HCT116 (cell line): ENCODE results near the gene AP1B1.

Experiments
- CBX3 ChIP-seq: IDR thresholded peaks from 2 replicates; pipeline ENCODE4 v1.6.1; 2012; ENCODE audit warnings: low read depth
- CTCF ChIP-seq, 3 experiments: fragments of 200-600 bp in 1 of 3; sonication (generic) in 1 of 3; IDR thresholded peaks in 2 of 3; conservative IDR thresholded peaks in 1 of 3; 2 replicates each; pipeline ENCODE4 v1.5.1; 2012 to 2017; ENCODE audit warnings: low read depth in 2 of 3, low read length in 2 of 3, antibody characterized with exemption in 1 of 3, borderline replicate concordance in 1 of 3, control low read depth in 1 of 3, mild to moderate bottlenecking in 1 of 3, mixed read lengths in 1 of 3, mixed run types in 1 of 3, moderate library complexity in 1 of 3; ENCODE audit not compliant: insufficient read depth in 1 of 3
- ELF1 ChIP-seq: IDR thresholded peaks from 2 replicates; pipeline ENCODE4 v1.6.1; 2012; ENCODE audit warnings: low read depth, borderline replicate concordance
- EZH2 ChIP-seq: fragments of 200-600 bp; sonication (generic); IDR thresholded peaks from 2 replicates; pipeline ENCODE4 v1.6.1; 2017; ENCODE audit warnings: antibody characterized with exemption, mixed run types
- REST ChIP-seq: IDR thresholded peaks from 2 replicates; pipeline ENCODE4 v1.6.1; 2012; ENCODE audit warnings: low read depth
- SIN3A ChIP-seq: IDR thresholded peaks from 2 replicates; pipeline ENCODE4 v1.6.1; 2012; ENCODE audit warnings: low read depth
- SRF ChIP-seq: IDR thresholded peaks from 2 replicates; pipeline ENCODE4 v1.6.1; 2012; ENCODE audit warnings: low read depth
- ZNF274 ChIP-seq: fragments of 200-500 bp; sonication (Bioruptor generic); IDR thresholded peaks from 2 replicates; pipeline ENCODE4 v1.6.1; 2014; ENCODE audit warnings: mild to moderate bottlenecking, low read depth, low read length, inconsistent platforms

GRCh38 chr22:29330291-29330690, 58.1 kb downstream of the AP1B1 start:
- no peak for TF ChIP-seq EZH2
- no peak for TF ChIP-seq ZNF274
- no peak for TF ChIP-seq SIN3A
- TF ChIP-seq CTCF (IDR thresholded peaks at IDR 0.05 in 2 of 3, conservative IDR thresholded peaks at IDR 0.05 in 1 of 3; ENCODE audit: borderline replicate concordance in 1 of 3, insufficient read depth in 1 of 3, low read depth in 2 of 3, low read length in 2 of 3), result no peak
- no peak for TF ChIP-seq CBX3
- no peak for TF ChIP-seq REST
- no peak for TF ChIP-seq ELF1
- TF ChIP-seq SRF, result no peak
